ENCODE results near the gene BMP5. TPM values are rescaled to one million over a fixed set of nuclear protein-coding genes. Genes with fewer than 3 reads are reported as not detected.

The BMP5 gene
- total RNA-seq, 1 donor from 2014 or later, result 0.83 TPM

DNA sequence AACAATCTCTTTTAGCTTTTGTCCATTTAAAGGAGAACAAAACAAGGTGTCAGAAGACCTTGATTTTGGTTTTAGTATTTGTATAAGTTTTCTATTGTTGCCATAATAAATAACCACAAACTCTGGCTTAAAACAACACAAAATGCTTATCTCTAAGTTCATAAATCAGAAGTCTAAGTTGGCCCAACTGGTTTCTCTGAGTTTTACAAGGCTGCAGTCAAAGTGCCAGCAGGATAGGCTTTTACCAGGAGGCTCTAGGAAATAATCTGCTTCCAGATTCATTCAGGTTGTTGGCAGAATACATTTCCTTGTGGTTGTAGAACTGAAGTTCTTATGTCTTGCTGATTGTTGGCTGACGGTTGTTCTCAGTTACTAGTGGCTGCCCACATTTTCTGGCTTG is 149.2 kb downstream of the BMP5 start:
- DNase-seq (ENCODE audit: low spot score), result no peak
- no peak for ATAC-seq

DNA sequence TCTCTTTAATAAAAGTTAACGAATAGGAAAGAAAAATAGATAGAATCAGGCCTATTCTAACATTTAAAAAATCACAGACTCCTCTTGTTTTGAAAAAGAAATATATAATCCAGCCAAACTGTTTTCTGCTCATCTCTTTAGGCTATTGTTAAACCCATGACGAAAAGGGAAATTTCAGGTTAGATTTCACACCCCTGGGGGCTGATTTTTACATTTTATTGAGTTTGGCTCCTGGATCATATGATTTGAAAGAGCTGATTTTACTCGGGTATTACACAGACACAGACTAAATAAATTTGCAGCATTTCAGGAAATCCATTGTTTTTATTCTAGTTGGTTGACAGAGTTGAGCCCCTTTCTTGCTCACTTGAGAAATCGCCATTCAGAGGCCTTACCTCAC is 160.6 kb downstream of the BMP5 start:
- DNase-seq (ENCODE audit: low spot score) (no peak), ATAC-seq (no peak)

DNA sequence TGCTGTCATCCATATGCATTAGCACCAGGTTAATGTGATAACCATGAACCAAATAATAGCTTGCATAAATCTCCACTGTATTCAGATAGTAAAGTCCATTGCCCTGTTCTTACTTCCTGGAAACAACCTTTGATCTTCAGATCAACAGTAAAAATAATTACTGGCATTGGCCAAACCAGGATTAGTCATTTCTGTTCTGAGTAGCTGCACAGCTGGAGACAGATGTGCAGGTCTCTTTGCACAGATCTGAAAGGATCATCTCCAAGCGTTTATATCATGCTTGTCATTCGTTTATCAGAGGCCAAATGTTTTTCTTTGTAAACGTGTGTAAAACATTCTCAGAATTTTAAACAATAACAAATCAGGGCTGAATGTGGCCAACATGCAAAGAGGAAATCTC is 162.0 kb downstream of the BMP5 start:
- ATAC-seq (no peak), DNase-seq (ENCODE audit: low spot score) (no peak)

GRCh38 chr6:55708711-55709110 is 166.7 kb downstream of the BMP5 start:
- ATAC-seq (no peak), DNase-seq (ENCODE audit: low spot score) (no peak)

- ATAC-seq (no peak), DNase-seq (ENCODE audit: low spot score) (no peak)
These were observed 169.6 kb downstream of the BMP5 start for GRCh38 chr6:55705451-55706440.

DNA sequence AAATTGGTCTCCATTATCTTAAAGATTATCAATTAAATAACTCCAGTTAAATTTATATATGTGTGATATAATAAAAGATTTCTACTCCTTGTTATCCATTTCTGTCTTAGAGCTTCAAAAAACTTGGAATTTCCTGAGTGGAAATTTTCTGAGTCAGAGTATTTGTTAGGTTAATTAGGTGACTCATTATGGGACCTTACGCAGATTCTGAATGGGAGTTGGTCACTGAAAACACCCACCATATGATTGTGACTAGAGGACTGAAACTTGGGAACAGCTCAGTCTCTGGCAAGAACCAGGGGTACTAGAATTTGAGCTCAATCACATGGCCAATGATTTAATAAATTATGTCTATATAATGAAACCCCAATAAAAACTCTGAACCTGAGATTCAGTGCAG is 171.0 kb downstream of the BMP5 start:
- ATAC-seq (no peak), DNase-seq (ENCODE audit: low spot score) (no peak)
